ENCODE results near the gene APBA2. TPM values are rescaled to one million over a fixed set of nuclear protein-coding genes. Genes with fewer than 3 reads are reported as not detected.

The APBA2 gene
- total RNA-seq, 1 experiment from 2014 or later = 0.31 TPM

DNA sequence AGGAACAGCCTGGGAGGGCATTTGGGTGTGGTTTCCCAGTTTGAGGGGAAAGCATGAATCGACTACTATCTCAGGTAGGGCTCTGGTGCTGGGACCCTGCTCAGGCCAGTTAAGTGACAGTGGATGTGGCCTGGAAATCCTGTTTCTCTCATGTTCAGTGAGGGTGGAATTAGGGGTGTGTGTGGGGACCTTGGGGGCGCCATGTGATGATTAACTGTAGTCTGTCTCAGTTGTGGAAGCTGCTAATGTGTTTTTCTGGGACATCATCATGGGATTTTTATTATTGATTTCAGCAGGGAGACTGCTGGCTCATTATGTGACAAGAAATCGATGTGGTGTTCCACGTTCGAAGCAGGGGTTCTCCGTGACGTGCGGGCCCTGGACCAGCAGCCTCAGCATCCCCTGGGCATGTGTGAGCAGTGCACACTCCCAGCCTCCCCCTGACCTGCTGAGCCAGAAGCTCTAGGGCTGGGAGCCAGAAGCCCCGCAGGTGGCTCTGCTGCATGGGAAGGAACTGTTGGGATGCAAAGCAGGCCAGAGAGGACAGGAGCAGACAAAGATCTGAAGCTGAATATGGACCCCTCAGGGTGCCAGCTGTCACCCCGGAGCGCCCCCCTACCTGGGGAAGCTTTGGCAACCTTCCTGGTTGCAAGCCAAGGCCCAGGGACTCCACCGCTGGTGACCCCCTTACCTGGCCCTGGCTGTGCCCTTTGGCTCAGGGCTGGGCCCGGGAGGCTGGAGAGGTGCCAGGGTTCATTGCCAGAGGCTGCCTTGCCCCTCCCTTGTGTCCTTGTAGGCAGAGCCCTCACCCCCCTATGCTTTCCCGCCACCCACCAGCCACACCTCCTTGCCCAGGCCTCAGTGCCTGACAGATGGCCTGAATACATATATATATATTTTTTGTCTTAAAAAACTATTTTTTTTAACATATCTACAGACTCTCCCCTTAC lies 149.8 kb downstream of the APBA2 start:
- TF ChIP-seq SIN3A (IDR thresholded peaks at IDR 0.05; ENCODE audit: borderline replicate concordance, insufficient read depth, low read depth, low read length) (no peak), TCF7L2 (IDR thresholded peaks at IDR 0.05; ENCODE audit: low read depth, low read length) (no peak), POLR2AphosphoS5 (IDR thresholded peaks at IDR 0.05; ENCODE audit: low read depth, low read length) (no peak)
- TF ChIP-seq, protein P1, sequence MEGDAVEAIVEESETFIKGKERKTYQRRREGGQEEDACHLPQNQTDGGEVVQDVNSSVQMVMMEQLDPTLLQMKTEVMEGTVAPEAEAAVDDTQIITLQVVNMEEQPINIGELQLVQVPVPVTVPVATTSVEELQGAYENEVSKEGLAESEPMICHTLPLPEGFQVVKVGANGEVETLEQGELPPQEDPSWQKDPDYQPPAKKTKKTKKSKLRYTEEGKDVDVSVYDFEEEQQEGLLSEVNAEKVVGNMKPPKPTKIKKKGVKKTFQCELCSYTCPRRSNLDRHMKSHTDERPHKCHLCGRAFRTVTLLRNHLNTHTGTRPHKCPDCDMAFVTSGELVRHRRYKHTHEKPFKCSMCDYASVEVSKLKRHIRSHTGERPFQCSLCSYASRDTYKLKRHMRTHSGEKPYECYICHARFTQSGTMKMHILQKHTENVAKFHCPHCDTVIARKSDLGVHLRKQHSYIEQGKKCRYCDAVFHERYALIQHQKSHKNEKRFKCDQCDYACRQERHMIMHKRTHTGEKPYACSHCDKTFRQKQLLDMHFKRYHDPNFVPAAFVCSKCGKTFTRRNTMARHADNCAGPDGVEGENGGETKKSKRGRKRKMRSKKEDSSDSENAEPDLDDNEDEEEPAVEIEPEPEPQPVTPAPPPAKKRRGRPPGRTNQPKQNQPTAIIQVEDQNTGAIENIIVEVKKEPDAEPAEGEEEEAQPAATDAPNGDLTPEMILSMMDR (IDR thresholded peaks at IDR 0.05) = no peak
- TF ChIP-seq, protein P2, sequence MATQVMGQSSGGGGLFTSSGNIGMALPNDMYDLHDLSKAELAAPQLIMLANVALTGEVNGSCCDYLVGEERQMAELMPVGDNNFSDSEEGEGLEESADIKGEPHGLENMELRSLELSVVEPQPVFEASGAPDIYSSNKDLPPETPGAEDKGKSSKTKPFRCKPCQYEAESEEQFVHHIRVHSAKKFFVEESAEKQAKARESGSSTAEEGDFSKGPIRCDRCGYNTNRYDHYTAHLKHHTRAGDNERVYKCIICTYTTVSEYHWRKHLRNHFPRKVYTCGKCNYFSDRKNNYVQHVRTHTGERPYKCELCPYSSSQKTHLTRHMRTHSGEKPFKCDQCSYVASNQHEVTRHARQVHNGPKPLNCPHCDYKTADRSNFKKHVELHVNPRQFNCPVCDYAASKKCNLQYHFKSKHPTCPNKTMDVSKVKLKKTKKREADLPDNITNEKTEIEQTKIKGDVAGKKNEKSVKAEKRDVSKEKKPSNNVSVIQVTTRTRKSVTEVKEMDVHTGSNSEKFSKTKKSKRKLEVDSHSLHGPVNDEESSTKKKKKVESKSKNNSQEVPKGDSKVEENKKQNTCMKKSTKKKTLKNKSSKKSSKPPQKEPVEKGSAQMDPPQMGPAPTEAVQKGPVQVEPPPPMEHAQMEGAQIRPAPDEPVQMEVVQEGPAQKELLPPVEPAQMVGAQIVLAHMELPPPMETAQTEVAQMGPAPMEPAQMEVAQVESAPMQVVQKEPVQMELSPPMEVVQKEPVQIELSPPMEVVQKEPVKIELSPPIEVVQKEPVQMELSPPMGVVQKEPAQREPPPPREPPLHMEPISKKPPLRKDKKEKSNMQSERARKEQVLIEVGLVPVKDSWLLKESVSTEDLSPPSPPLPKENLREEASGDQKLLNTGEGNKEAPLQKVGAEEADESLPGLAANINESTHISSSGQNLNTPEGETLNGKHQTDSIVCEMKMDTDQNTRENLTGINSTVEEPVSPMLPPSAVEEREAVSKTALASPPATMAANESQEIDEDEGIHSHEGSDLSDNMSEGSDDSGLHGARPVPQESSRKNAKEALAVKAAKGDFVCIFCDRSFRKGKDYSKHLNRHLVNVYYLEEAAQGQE (IDR thresholded peaks at IDR 0.05; ENCODE audit: insufficient read depth in 1 of 2, low read depth in 2 of 2, low read length in 1 of 2) = no peak
- ChIA-PET POLR2A (no interaction called here), CTCF (no interaction called here)
- Histone ChIP-seq H3K36me3 (ENCODE audit: control insufficient read depth, insufficient read depth, low read length) (no peaks in the 10 kb centered on the region), H3K27ac (ENCODE audit: low read length) (no peak overlapping the region), H3K9me3 (ENCODE audit: control insufficient read depth, insufficient read depth, low read depth, low read length) (no peaks in the 10 kb centered on the region), H3K4me3 (ENCODE audit: low read depth in 2 of 2, low read length in 2 of 2) (no peak overlapping the region), H3K4me1 (ENCODE audit: control insufficient read depth, insufficient read depth, low read length) (no peaks in the 10 kb centered on the region), H3K27me3 (ENCODE audit: control insufficient read depth, insufficient read depth, low read length) (no peaks in the 10 kb centered on the region)
- no TSS peak for BruUV-seq (replicated peaks)
- in situ Hi-C loops (cut with HindIII; ENCODE audit: low pct_unique_long_range_greater_than_20kb, low sequenced_read_pairs) (no loop called here), intact Hi-C loops (cut with micrococcal nuclease; ENCODE audit: unreplicated experiment) (no loop called here)
- DNase-seq (ENCODE audit: low read depth, low spot score) (no peak), ATAC-seq (no peak)

DNA sequence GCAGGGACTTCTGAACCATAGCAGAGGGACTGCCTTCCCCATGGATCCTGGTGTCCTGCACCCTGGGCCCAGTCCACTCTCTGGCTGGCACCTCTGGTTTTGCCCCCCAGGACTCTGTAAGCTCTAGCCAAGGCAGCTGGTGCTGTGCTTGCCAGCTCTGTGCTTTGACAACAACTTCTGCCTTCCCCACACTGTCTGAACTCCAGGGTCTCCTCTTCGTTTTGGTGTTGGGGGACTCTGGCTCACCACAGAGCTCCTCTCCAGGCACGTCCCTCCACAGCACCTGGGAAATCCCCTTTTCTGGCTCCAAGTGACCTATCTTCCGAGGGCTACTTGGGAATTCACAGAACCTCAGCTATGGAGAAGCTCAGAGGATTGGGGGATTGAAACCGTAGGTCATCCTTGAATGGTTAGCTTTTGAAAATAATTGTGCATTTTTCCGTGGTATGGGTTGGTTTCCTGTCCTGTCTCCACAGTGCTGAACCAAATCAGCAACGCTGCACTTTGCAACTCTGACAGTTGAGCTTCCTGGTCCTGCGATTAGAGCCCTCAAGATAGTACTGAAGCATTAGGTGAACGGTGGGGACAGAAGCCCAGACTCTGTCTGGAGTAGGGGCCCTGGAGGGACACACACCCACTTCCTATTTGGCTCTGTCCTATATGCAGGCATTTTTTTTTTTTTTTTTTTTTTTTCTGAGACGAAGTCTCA lies 152.4 kb downstream of the APBA2 start:
- no TSS peak for BruUV-seq (replicated peaks)
- in situ Hi-C loops (cut with HindIII; ENCODE audit: low pct_unique_long_range_greater_than_20kb, low sequenced_read_pairs) (no loop called here), intact Hi-C loops (cut with micrococcal nuclease; ENCODE audit: unreplicated experiment) (no loop called here)
- Histone ChIP-seq H3K27me3 (ENCODE audit: control insufficient read depth, insufficient read depth, low read length) (no peaks in the 10 kb centered on the region), H3K9me3 (ENCODE audit: control insufficient read depth, insufficient read depth, low read depth, low read length) (no peaks in the 10 kb centered on the region), H3K36me3 (ENCODE audit: control insufficient read depth, insufficient read depth, low read length) (no peaks in the 10 kb centered on the region), H3K27ac (ENCODE audit: low read length) (no peak overlapping the region), H3K4me3 (ENCODE audit: low read depth in 2 of 2, low read length in 2 of 2) (no peak overlapping the region), H3K4me1 (ENCODE audit: control insufficient read depth, insufficient read depth, low read length) (no peaks in the 10 kb centered on the region)
- DNase-seq (ENCODE audit: low read depth, low spot score) = no peak
- no peak for ATAC-seq
- ChIA-PET CTCF (no interaction called here), POLR2A (no interaction called here)
- TF ChIP-seq POLR2AphosphoS5 (IDR thresholded peaks at IDR 0.05; ENCODE audit: low read depth, low read length) (no peak), SIN3A (IDR thresholded peaks at IDR 0.05; ENCODE audit: borderline replicate concordance, insufficient read depth, low read depth, low read length) (no peak), TCF7L2 (IDR thresholded peaks at IDR 0.05; ENCODE audit: low read depth, low read length) (no peak)
- TF ChIP-seq, protein P2 (IDR thresholded peaks at IDR 0.05; ENCODE audit: insufficient read depth in 1 of 2, low read depth in 2 of 2, low read length in 1 of 2) = no peak
- TF ChIP-seq, protein P1 (IDR thresholded peaks at IDR 0.05) = no peak
